OCI-LY1 (cell line): Measurements from ENCODE around the gene BOD1.
A peak's percentile ranks its signal among the peaks of the same experiment; 100 is the strongest.

ENCODE experiments used
- H2AFZ ChIP-seq: fragments of 200-600 bp; sonication (generic), shearing (Covaris generic); 2 replicates; pipeline ENCODE4 v1.6.0; 2014; ENCODE audit warnings: antibody characterized with exemption, mild to moderate bottlenecking, low read length
- H3F3A ChIP-seq: fragments of 200-600 bp; sonication (generic), shearing (Covaris generic); 2 replicates; pipeline ENCODE4 v1.6.0; 2014; ENCODE audit warnings: mild to moderate bottlenecking, antibody characterized with exemption, low read length, moderate library complexity; ENCODE audit not compliant: insufficient read depth
- H3K27ac ChIP-seq: fragments of 200-600 bp; sonication (generic); 2 replicates; pipeline ENCODE4 v1.5.1; 2014; ENCODE audit warnings: low read length, mixed run types, mild to moderate bottlenecking, low read depth; ENCODE audit not compliant: poor library complexity, severe bottlenecking
- H3K27me3 ChIP-seq: fragments of 200-600 bp; sonication (generic); 2 replicates; pipeline ENCODE4 v1.6.0; 2014; ENCODE audit warnings: antibody characterized with exemption, mild to moderate bottlenecking, low read length, moderate library complexity; ENCODE audit not compliant: insufficient read depth
- H3K36me3 ChIP-seq: fragments of 200-600 bp; sonication (generic); 2 replicates; pipeline ENCODE4 v1.6.1; 2014; ENCODE audit warnings: mild to moderate bottlenecking, antibody characterized with exemption, low read length, moderate library complexity, mixed read lengths; ENCODE audit not compliant: insufficient read depth
- H3K4me1 ChIP-seq: fragments of 200-600 bp; sonication (generic); 2 replicates; pipeline ENCODE4 v1.5.1; 2014; ENCODE audit warnings: mild to moderate bottlenecking, low read length, moderate library complexity; ENCODE audit not compliant: insufficient read depth, severe bottlenecking
- H3K4me2 ChIP-seq: fragments of 200-600 bp; sonication (generic), shearing (Covaris generic); 2 replicates; pipeline ENCODE4 v1.6.1; 2014; ENCODE audit warnings: low read length
- H3K4me3 ChIP-seq: fragments of 200-600 bp; sonication (generic); 2 replicates; pipeline ENCODE4 v1.5.1; 2014; ENCODE audit warnings: low read length, low read depth, mild to moderate bottlenecking, mixed read lengths; ENCODE audit not compliant: poor library complexity, severe bottlenecking
- H3K79me2 ChIP-seq: fragments of 200-600 bp; shearing (Covaris generic); 2 replicates; pipeline ENCODE4 v1.6.1; 2016; ENCODE audit warnings: mixed run types, low read length, mixed read lengths; ENCODE audit not compliant: insufficient read depth
- H3K9ac ChIP-seq: fragments of 200-600 bp; sonication (generic), shearing (Covaris generic); 2 replicates; pipeline ENCODE4 v1.6.1; 2014; ENCODE audit warnings: mild to moderate bottlenecking, low read length, mixed read lengths
- H3K9me2 ChIP-seq: fragments of 200-600 bp; sonication (generic), shearing (Covaris generic); 2 replicates; pipeline ENCODE4 v1.6.1; 2014; ENCODE audit warnings: low read depth, mild to moderate bottlenecking, low read length, mixed read lengths
- H3K9me3 ChIP-seq: fragments of 200-600 bp; shearing (Covaris generic); 2 replicates; pipeline ENCODE4 v1.6.1; 2014; ENCODE audit warnings: low read length, mixed read lengths
- H4K20me1 ChIP-seq: fragments of 200-600 bp; sonication (generic), shearing (Covaris generic); 2 replicates; pipeline ENCODE4 v1.6.0; 2016; ENCODE audit warnings: mild to moderate bottlenecking, low read length; ENCODE audit not compliant: insufficient read depth
- EZH2 ChIP-seq: fragments of 200-600 bp; sonication (generic), shearing (Covaris generic); IDR thresholded peaks from 2 replicates; pipeline ENCODE4 v1.8.0; 2017; ENCODE audit warnings: borderline replicate concordance, mixed run types, mild to moderate bottlenecking, antibody characterized with exemption, low read length, moderate library complexity, mixed read lengths
- TF ChIP-seq, protein P1 (sequence below): fragments of 200-600 bp; sonication (generic), shearing (Covaris generic); IDR thresholded peaks from 2 replicates; pipeline ENCODE4 v1.5.1; 2017; ENCODE audit warnings: mild to moderate bottlenecking, antibody characterized with exemption, low read length, moderate library complexity, mixed read lengths

Gene BOD1

DNA sequence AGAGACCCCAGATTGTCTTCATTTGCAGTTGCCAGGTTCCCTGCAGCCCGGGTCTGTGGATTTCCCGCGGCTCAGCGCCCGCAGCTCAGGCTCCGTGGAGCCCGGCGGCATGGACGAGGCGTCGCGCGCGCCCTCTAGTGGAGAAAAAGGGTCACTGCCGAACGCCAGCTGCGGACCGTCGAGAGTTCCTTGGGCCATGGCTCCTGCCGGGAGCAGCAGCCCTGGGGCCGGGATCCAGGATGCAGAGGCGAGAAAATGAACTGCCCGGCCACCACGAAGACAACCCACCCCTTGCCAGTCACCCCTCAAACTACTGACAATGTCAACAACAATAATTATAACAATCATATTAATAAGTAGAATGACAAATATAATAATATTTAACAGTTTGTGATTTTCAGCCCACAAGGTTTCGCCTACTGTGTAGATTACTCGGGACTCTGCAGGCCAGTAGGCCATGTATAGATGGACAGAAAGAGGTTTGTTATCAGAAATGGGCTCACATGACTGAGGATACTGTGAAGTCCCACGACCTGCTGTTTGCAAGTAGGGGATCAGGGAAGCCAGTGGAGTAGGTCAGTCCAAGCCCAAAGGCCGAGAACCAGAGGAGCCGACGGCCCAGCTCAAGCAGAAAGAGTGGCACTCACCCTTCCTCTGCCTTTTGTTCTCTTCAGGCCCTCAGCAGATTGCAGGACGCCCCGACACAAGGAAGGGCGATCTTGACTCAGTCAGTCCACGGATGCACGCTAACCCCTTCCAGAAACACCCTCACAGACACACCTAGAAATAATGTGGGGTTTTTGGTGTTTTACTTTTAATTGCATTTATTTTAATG, 43.1 kb downstream of the BOD1 start:
- no peak overlapping the region for H2AFZ ChIP-seq
- H3K4me1 ChIP-seq = no peaks in the 10 kb centered on the region
- TF ChIP-seq EZH2 = no peak
- TF ChIP-seq, protein P1, sequence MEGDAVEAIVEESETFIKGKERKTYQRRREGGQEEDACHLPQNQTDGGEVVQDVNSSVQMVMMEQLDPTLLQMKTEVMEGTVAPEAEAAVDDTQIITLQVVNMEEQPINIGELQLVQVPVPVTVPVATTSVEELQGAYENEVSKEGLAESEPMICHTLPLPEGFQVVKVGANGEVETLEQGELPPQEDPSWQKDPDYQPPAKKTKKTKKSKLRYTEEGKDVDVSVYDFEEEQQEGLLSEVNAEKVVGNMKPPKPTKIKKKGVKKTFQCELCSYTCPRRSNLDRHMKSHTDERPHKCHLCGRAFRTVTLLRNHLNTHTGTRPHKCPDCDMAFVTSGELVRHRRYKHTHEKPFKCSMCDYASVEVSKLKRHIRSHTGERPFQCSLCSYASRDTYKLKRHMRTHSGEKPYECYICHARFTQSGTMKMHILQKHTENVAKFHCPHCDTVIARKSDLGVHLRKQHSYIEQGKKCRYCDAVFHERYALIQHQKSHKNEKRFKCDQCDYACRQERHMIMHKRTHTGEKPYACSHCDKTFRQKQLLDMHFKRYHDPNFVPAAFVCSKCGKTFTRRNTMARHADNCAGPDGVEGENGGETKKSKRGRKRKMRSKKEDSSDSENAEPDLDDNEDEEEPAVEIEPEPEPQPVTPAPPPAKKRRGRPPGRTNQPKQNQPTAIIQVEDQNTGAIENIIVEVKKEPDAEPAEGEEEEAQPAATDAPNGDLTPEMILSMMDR = peak; percentile 89
- no peak overlapping the region for H3K4me3 ChIP-seq
- H3K79me2 ChIP-seq = no peaks in the 10 kb centered on the region
- H3K27me3 ChIP-seq = peaks cover 4% of the 10 kb centered on the region; the same call in 1 of the 2 replicates
- no peaks in the 10 kb centered on the region for H3K9me2 ChIP-seq
- no peaks in the 10 kb centered on the region for H3K36me3 ChIP-seq
- H3K9ac ChIP-seq = no peak overlapping the region
- no peaks in the 10 kb centered on the region for H4K20me1 ChIP-seq
- no peaks in the 10 kb centered on the region for H3K9me3 ChIP-seq
- H3F3A ChIP-seq = no peaks in the 10 kb centered on the region
- H3K27ac ChIP-seq = no peak overlapping the region
- no peak overlapping the region for H3K4me2 ChIP-seq

DNA sequence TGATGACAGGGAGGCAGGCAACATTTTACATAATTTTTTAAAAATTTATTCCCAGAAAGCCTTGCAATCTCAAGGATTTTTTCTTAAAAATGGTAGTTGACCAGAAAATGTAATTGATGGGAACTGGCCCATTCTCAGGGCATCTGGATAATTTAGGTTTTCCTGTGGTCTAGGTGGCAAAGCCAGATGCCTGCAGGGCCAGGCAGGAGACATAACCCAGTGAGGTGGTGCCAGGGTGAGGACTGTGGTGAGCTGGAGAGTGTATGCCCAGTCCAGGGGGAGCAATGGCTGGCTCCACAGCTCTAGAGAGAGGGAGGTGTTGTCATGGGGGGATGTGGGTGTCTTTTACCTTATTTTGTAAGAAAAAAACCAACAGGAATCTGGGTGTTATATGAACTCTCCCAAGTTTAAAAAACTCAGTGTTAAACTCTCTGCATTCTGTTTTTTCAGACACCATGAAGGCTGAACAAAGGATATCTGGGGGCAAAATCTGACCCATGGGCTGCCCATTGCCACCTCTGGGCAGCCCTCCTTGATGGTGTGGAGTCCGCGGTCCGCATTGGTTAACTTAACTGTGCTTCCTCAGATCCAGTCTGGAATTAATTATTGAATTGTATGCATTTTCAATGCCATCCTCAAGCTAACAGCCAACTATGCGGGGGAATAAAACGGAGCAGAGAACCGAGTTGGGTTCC, 43.9 kb downstream of the BOD1 start:
- H4K20me1 ChIP-seq = no peaks in the 10 kb centered on the region
- H3K4me2 ChIP-seq = no peak overlapping the region
- no peaks in the 10 kb centered on the region for H3K9me2 ChIP-seq
- no peak overlapping the region for H3K4me3 ChIP-seq
- H3K9ac ChIP-seq = no peak overlapping the region
- no peaks in the 10 kb centered on the region for H3K36me3 ChIP-seq
- H3F3A ChIP-seq = no peaks in the 10 kb centered on the region
- H3K27me3 ChIP-seq = peaks cover 4% of the 10 kb centered on the region; the same call in 1 of the 2 replicates
- no peak overlapping the region for H3K27ac ChIP-seq
- H3K4me1 ChIP-seq = no peaks in the 10 kb centered on the region
- no peaks in the 10 kb centered on the region for H3K9me3 ChIP-seq
- H3K79me2 ChIP-seq = no peaks in the 10 kb centered on the region
- TF ChIP-seq, protein P1 = no peak
- TF ChIP-seq EZH2 = no peak
- no peak overlapping the region for H2AFZ ChIP-seq

DNA sequence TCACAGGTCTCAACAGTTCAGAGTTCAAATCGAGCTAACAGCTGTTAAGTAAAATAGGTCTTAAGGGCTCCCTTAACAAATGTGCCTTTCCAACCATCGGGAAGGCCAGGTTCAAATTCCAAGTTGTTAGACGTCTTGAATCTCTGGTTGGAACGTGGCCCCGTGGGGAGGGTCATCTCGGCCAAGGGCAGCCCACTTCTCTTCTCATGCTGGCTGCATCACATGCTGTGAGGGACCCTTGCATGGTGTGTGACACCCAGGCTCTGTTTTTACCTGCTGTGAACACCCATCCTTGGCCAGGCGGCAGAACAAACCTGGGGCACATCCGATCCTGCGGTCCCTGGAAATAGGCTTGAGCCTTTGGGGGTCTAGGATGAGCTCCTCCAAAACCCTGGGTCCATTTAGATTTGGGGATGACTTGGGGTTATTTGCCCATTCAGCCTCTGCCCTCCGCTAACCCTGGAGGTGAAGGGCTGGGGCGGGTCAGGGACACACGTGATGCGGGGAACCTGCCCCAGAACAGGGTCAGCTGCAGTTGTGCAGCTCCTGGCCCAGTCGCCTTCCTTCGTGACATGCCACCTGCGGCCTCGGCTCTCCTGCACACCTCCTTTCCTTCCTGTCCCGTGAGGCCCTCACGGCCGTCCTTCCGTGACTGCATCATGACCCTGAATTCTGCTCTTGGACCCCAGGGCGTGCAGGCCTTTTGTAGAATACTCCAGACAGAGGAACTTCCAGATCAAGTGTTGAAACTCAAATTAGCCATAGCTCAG, 45.9 kb downstream of the BOD1 start:
- H4K20me1 ChIP-seq = no peaks in the 10 kb centered on the region
- TF ChIP-seq, protein P1 = no peak
- no peak for TF ChIP-seq EZH2
- no peak overlapping the region for H3K4me2 ChIP-seq
- H3K4me1 ChIP-seq = no peaks in the 10 kb centered on the region
- H3K9me2 ChIP-seq = no peaks in the 10 kb centered on the region
- H3K79me2 ChIP-seq = no peaks in the 10 kb centered on the region
- no peak overlapping the region for H3K27ac ChIP-seq
- H3K9ac ChIP-seq = no peak overlapping the region
- H2AFZ ChIP-seq = no peak overlapping the region
- peaks cover 9% of the 10 kb centered on the region; the same call in 1 of the 2 replicates for H3K27me3 ChIP-seq
- H3K9me3 ChIP-seq = no peaks in the 10 kb centered on the region
- no peak overlapping the region for H3K4me3 ChIP-seq
- no peaks in the 10 kb centered on the region for H3F3A ChIP-seq
- no peaks in the 10 kb centered on the region for H3K36me3 ChIP-seq
